Neutrophil (primary cell): ENCODE data around the gene PDZK1.
A peak's percentile ranks its signal among the peaks of the same experiment; 100 is the strongest.

ENCODE experiments used
- H3K27ac ChIP-seq: fragments of 200-600 bp; sonication (generic); 2 replicates; pipeline ENCODE4 v1.5.1; 2016; ENCODE audit warnings: mild to moderate bottlenecking, moderate library complexity
- H3K27me3 ChIP-seq: fragments of 200-600 bp; sonication (generic); 2 replicates; pipeline ENCODE4 v1.6.0; 2016; ENCODE audit warnings: mild to moderate bottlenecking
- H3K36me3 ChIP-seq: fragments of 200-600 bp; sonication (generic); 2 replicates; pipeline ENCODE4 v1.5.1; 2017
- H3K4me1 ChIP-seq, 2 experiments: fragments of 200-600 bp in 1 of 2; sonication (generic) in 1 of 2; 1 replicate in 1 of 2; 2 replicates in 1 of 2; pipeline versions ENCODE4 v1.5.1 to v1.6.1; 2013 to 2016; ENCODE audit warnings: low read depth in 1 of 2, low read length in 1 of 2, mild to moderate bottlenecking in 1 of 2, moderate library complexity in 1 of 2; ENCODE audit not compliant: control insufficient read depth in 1 of 2, insufficient read depth in 1 of 2
- H3K4me3 ChIP-seq, 2 experiments: fragments of 200-600 bp in 1 of 2; sonication (generic) in 1 of 2; 1 replicate in 1 of 2; 2 replicates in 1 of 2; pipeline ENCODE4 v1.5.1; 2013 to 2016; ENCODE audit warnings: low read depth in 1 of 2, low read length in 1 of 2, mild to moderate bottlenecking in 1 of 2, moderate library complexity in 1 of 2
- H3K9me3 ChIP-seq: fragments of 200-600 bp; sonication (generic); 2 replicates; pipeline ENCODE4 v1.5.1; 2016
- TF ChIP-seq, protein P1 (sequence below): fragments of 200-600 bp; sonication (generic); IDR thresholded peaks from 2 replicates; pipeline ENCODE4 v1.5.1; 2016; ENCODE audit warnings: antibody characterized with exemption

The PDZK1 gene

DNA sequence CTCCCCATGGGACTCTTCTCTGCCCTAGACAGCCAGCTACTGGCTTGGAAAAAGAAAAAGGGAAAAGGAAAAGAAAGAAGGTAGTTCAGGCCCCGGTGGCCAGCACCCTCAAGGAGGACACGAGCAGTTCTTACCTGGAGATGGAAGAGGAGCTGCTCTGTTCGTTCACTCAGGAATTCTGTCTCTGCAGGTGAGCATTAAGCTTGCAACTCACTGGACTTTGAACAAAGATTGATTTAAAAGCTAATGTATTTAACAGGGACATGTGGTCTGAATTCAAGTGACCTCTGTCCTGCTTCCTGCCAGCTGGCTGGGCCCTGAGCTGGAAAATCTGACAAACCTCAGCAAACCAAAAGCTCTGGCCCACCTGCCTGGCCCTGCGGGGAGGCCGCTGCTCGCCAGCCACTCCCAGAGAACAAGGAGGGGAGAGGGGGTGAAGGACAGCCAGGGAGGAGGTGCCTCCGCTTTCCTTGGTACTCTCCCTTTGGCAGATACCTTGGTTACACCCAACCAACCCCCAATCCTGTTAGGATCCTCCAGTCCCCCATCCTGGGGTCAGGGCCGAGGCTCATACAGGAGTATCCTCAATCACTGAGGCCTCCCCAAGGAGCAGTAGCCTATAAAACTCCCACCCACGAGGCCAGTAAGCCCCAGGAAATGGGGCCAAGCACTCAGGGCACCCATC is at the start of gene PDZK1:
PDZK1 (minus strand) TSS at position 186 of the 685 bp plus-strand sequence. CDS start 19,347 bp downstream, outside the sequence.
- Histone ChIP-seq H3K9me3 (no peaks in the 10 kb centered on the region), H3K36me3 (no peaks in the 10 kb centered on the region), H3K4me1 (no peaks in the 10 kb centered on the region), H3K27me3 (no peaks in the 10 kb centered on the region), H3K27ac (no peak within 1 kb of the TSS), H3K4me3 (no peak within 1 kb of the TSS)
- TF ChIP-seq, protein P1, sequence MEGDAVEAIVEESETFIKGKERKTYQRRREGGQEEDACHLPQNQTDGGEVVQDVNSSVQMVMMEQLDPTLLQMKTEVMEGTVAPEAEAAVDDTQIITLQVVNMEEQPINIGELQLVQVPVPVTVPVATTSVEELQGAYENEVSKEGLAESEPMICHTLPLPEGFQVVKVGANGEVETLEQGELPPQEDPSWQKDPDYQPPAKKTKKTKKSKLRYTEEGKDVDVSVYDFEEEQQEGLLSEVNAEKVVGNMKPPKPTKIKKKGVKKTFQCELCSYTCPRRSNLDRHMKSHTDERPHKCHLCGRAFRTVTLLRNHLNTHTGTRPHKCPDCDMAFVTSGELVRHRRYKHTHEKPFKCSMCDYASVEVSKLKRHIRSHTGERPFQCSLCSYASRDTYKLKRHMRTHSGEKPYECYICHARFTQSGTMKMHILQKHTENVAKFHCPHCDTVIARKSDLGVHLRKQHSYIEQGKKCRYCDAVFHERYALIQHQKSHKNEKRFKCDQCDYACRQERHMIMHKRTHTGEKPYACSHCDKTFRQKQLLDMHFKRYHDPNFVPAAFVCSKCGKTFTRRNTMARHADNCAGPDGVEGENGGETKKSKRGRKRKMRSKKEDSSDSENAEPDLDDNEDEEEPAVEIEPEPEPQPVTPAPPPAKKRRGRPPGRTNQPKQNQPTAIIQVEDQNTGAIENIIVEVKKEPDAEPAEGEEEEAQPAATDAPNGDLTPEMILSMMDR, result no peak

DNA sequence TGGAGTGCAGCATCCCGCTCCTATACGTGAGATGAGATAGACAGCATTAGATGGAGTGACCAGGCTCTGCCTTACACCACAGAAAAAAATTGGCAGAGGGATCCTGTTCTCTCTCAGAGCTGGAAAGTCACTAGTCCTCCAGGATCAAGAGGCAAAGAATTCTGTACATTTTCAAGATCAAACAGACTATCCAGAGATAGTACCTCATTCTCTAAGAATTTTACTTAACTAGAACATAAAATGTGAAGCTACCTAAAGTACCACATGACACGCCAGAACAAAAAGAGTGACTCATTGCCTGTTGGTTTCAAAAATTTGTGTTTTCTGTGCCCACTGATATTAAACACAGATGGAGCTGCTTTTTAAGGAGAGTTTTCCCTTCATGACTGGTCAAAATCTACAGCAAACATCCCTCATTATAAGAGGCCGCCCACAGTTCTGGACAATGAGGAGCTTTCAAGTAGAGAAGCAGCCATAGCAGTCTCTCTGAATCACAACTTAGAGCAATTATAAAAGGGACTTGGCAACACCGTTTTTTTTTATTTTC is 44.4 kb upstream of the PDZK1 start:
- H3K27me3 ChIP-seq, result no peaks in the 10 kb centered on the region
- no peaks in the 10 kb centered on the region for H3K9me3 ChIP-seq
- TF ChIP-seq, protein P1, result no peak
- peaks cover 31 to 33% of the 10 kb centered on the region in 2 experiments for H3K4me1 ChIP-seq
- peaks cover 6% of the 10 kb centered on the region for H3K36me3 ChIP-seq
- no peak overlapping the region for H3K27ac ChIP-seq
- no peak overlapping the region for H3K4me3 ChIP-seq

DNA sequence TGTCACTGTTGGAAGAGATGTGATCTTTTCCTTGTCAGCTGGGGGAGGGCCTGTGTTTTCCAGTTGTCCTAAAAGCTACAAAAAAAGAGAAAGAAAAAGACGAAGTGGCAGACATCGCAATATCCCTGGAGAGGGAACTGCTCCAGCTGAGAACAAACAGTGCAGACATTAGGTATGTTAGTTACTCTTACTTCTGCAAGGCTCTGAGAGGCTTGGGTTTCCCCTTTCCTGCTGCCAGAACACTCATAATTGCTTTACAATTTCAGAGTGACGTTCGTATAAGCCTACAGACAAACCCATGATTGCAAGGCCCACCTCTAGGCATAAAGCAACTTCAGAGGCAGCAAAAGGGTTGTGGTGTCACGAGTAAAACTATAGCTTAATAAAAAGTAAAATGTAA is 43.3 kb upstream of the PDZK1 start:
- H3K27ac ChIP-seq, result peak overlapping the region; percentile 37
- H3K36me3 ChIP-seq, result peaks cover 3% of the 10 kb centered on the region
- H3K27me3 ChIP-seq, result no peaks in the 10 kb centered on the region
- peaks cover 35 to 37% of the 10 kb centered on the region in 2 experiments for H3K4me1 ChIP-seq
- no peaks in the 10 kb centered on the region for H3K9me3 ChIP-seq
- TF ChIP-seq, protein P1, result no peak
- H3K4me3 ChIP-seq, result no peak overlapping the region

DNA sequence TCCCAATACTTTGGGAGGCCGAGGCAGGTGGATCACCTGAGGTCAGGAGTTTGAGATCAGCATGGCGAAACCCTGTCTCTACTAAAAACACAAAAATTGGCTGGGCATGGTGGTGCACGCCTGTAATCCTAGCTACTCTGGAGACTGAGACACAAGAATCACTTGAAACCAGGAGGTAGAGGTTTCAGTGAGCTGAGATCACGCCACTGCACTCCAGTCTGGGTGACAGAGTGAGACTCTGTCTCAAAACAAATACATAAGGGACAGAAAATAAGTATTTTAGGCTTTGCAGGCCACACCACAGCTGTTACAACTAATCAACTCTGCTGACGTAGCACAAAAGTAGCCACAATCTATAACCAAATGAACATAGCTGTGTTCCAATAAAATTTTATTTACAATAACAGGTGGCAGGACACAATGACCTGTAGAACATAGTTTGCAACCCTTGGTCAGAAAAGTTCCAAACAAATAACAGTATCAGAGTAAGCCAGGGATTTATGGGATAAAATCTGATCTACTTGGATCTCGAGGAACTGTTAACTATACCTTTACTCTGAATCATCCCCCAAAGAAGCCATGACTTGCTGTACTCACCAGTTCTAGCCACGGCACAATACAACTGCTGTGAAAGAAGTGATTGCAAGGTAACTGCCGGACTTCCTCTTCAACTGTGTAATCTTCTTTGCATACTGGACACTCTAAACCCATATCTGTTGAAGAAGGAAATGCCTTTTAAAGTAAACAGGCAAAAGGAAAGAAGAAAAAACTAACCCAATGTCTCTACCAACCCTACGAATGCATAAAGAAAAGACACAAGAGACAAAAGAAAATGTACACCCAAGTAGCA is 40.5 kb upstream of the PDZK1 start:
- peaks cover 35 to 37% of the 10 kb centered on the region in 2 experiments for H3K4me1 ChIP-seq
- peak overlapping the region; percentile 71 for H3K27ac ChIP-seq
- H3K36me3 ChIP-seq, result peaks cover 25% of the 10 kb centered on the region
- no peak overlapping the region for H3K4me3 ChIP-seq
- TF ChIP-seq, protein P1, result no peak
- H3K9me3 ChIP-seq, result no peaks in the 10 kb centered on the region
- H3K27me3 ChIP-seq, result no peaks in the 10 kb centered on the region

DNA sequence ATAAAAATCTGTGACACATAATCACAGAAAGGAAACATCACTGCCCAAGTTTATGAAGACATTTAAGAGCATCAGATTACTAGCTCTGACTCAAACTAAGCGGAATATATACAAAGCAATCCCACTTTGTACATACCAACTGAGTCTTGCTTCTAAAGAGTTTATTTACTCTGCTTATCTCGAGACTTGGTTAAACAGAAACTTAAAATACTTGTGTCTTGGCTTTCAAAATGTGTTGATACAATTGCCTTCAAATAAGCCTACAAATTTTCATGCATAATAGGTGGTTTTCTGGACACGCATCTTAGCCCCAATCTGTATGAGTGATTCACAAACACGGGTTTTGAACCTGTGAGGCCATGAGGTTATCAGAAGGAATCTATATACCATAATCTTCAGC is 33.1 kb upstream of the PDZK1 start:
- TF ChIP-seq, protein P1, result no peak
- Histone ChIP-seq H3K9me3 (no peaks in the 10 kb centered on the region), H3K36me3 (peaks cover 31% of the 10 kb centered on the region), H3K27me3 (no peaks in the 10 kb centered on the region), H3K4me1 (no peaks in the 10 kb centered on the region), H3K27ac (no peak overlapping the region), H3K4me3 (no peak overlapping the region)
